Stimulated activated CD8-positive, alpha-beta memory T cell treated with anti-CD3 and anti-CD28 coated beads, Interleukin-7, amount 100 ng/mL, for 1 hour (primary cell): Measurements from ENCODE around the gene MB21D2.

Experiments used
- DNase-seq, 2 donors: peaks; one replicate each; pipeline ENCODE4 v3.0.0-alpha.2; 2020; ENCODE audit warnings: low read depth in 2 of 2

The MB21D2 gene

GRCh38 chr3:192921793-192922192 is 4.1 kb upstream of the MB21D2 start:
- no peak for DNase-seq

- no peak for DNase-seq
These were observed 2.8 kb upstream of the MB21D2 start for GRCh38 chr3:192920411-192920810.

- DNase-seq: no peak
These were observed 2.2 kb upstream of the MB21D2 start for GRCh38 chr3:192919901-192920300.

- no peak for DNase-seq
These were observed 576 bp upstream of the MB21D2 start for GRCh38 chr3:192918275-192918588.

- DNase-seq: no peak
These were observed 640 bp downstream of the MB21D2 start for GRCh38 chr3:192917028-192917403.

- no peak for DNase-seq
These were observed 1.2 kb downstream of the MB21D2 start for GRCh38 chr3:192916371-192917027.

GRCh38 chr3:192915722-192916121 is 1.9 kb downstream of the MB21D2 start:
- no peak for DNase-seq

- no peak for DNase-seq
These were observed 2.4 kb downstream of the MB21D2 start for GRCh38 chr3:192915304-192915703.

- no peak for DNase-seq
These were observed 2.8 kb downstream of the MB21D2 start for GRCh38 chr3:192914848-192915247.

- DNase-seq: no peak
These were observed 4.1 kb downstream of the MB21D2 start for GRCh38 chr3:192913540-192913939.

GRCh38 chr3:192911293-192911692 is 6.4 kb downstream of the MB21D2 start:
- no peak for DNase-seq

- DNase-seq: no peak
These were observed 9.9 kb downstream of the MB21D2 start for GRCh38 chr3:192907784-192908183.

- no peak for DNase-seq
These were observed 10.7 kb downstream of the MB21D2 start for GRCh38 chr3:192906940-192907339.

- DNase-seq: no peak
These were observed 11.5 kb downstream of the MB21D2 start for GRCh38 chr3:192905980-192906678.

GRCh38 chr3:192904632-192905289 is 12.9 kb downstream of the MB21D2 start:
- DNase-seq: no peak

GRCh38 chr3:192902549-192902948 is 15.1 kb downstream of the MB21D2 start:
- DNase-seq: no peak

GRCh38 chr3:192901435-192901834 is 16.2 kb downstream of the MB21D2 start:
- no peak for DNase-seq

- no peak for DNase-seq
These were observed 18.1 kb downstream of the MB21D2 start for GRCh38 chr3:192899540-192899982.

GRCh38 chr3:192897005-192897404 is 20.7 kb downstream of the MB21D2 start:
- DNase-seq: no peak

GRCh38 chr3:192896208-192896607 is 21.4 kb downstream of the MB21D2 start:
- no peak for DNase-seq

GRCh38 chr3:192894676-192895075 is 23.0 kb downstream of the MB21D2 start:
- no peak for DNase-seq

- DNase-seq: no peak
These were observed 24.5 kb downstream of the MB21D2 start for GRCh38 chr3:192892981-192893700.
